Effector CD8-positive, alpha-beta T cell (primary cell): ENCODE data around the gene TMC8.
"Not testable (repeated sequence)": the region's sequence is repeated elsewhere in the genome, so short reads cannot be mapped to it uniquely, and the experiment has no call there.

ENCODE experiments used
- DNase-seq: peaks from one replicate; lab custom pipeline; 2025; lab: John Stamatoyannopoulos, UW

TMC8 gene

DNA sequence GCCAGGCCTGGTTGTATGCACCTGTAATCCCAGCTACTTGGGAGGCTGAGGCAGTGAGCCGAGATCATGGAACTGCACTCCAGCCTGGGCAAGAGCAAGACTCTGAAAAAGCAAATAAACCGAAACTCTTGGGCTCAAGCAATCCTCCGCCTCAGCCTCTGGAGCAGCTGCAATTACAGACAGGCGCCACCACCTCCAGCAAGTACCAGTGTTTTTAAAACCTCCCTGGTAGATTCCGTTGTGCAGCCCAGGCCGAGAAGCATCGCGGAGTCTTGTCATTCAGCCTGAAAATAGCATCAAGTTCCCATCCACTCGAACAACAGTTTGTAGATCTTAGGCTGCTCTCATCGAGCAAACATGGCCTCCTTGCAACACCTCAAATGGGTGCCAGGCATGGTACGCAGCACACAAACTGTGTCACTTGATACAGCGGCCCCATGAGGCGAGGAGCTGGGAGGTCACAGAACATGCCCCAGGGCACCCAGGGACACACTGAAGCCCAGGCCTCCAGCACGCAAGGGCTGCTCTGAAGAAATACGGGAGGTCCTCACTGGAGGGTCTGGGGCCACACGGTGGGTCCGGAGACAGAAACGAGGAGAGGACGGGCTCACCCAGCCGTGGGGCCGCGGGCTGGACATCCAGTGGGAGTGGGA is 20.1 kb upstream of the TMC8 start:
- no peak for DNase-seq

DNA sequence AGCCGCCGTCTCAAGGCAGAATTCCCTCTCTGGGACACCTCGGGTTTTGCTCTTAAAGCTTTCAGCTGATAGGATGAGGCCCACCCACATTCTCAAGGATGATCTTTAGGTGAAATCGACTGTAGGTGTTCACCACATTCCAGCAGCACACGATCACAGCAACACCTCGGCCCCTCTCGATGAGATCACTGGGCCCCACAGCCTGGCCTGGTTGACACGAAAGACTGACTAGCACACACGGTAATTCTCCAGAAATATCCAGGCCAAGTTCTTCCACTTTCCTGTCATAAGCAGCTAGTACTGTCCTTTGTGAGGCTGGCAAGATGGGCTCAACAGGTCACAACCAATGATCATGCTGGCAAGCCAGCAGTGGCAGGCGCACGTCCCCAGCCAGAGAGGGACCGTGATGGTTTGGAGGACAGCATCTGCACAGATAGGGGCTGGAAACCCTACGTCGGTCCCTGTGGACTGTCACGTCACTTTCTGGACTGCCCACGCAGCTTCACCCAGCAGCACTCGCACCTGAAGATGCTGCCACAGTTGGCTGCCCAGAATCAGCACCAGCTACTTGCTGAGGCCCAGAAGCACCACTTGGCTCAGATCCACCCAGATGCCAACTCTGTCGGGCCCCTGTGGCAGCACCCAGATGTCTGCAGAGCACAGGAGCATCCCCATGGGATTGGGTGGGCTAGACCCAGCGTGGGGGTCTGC is 19.4 kb upstream of the TMC8 start:
- no peak for DNase-seq

DNA sequence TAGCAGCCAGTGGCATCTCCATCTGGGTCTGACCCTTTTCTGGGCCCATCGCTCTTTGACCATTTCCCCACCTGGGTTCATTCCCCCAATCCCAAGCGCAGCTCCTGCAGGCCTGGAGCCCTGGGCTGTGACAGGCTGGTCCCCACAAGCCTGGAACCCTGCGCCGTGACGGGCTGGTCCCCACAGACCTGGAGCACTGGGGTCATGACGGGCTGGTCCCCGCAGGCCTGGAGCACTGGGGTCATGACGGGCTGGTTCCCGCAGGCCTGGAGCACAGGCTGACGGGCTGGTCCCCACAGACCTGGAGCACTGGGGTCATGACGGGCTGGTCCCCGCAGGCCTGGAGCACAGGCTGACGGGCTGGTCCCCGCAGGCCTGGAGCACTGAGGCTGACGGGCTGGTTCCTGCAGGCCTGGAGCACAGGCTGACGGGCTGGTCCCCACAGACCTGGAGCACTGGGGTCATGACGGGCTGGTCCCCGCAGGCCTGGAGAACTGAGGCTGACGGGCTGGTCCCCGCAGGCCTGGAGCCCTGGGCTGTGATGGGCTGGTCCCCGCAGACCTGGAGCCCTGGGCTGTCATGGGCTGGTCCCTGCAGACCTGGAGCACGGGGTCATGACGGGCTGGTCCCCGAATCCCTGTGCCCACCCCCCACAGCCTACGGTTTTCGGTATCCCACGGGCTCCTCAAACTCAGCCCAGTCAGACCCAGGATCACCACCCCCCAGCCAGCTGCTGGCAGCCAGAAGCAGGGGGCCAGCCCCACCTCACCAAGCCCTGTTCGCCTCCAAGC is 18.6 kb upstream of the TMC8 start:
- no peak for DNase-seq

DNA sequence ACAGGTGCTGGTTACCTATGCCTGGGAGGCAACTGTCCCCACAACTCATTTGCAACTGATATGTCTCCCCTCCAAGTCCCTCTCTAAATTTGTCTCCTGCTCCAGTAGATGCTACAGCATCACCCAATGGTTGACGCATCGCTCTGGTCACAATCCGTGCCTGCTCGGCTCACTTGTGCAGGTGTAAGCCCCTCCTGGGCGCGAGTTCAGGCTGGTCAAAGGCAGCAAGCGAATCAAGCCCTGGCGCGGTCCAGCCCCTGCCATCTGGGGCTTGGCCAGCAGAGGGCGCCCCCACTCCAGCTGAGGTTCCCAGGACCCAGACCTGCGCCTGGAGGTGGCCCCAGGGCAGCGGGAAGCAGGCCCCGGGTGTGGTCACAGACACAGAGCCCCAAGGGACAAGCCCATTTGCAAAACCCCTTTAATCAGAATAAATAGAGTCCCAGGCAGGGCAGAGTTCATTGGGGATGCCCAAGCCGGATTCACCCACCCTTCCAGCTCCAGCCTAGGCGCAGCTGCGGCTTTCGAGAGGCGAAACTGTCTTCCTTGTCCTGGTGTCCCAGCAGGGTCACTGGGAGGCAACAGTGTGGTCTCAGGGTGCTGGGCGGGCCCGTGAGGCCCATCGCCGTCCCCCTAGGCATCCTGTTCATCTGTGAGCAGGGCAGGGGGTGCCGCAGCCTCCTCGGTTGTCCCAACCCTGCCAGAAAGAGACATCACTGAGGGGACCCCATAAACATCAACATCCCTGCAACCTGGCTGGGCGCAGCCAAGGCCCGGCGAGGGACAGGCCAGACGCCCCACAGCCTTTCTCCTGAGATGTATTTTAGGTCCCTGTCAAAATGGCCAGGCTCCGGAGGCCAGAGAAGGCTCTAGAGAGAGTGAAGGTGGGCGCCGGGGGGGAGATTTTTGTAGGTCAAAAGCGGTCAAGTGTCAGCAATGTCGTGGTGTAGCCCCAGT is 17.8 kb upstream of the TMC8 start:
- peak; percentile 72 for DNase-seq

DNA sequence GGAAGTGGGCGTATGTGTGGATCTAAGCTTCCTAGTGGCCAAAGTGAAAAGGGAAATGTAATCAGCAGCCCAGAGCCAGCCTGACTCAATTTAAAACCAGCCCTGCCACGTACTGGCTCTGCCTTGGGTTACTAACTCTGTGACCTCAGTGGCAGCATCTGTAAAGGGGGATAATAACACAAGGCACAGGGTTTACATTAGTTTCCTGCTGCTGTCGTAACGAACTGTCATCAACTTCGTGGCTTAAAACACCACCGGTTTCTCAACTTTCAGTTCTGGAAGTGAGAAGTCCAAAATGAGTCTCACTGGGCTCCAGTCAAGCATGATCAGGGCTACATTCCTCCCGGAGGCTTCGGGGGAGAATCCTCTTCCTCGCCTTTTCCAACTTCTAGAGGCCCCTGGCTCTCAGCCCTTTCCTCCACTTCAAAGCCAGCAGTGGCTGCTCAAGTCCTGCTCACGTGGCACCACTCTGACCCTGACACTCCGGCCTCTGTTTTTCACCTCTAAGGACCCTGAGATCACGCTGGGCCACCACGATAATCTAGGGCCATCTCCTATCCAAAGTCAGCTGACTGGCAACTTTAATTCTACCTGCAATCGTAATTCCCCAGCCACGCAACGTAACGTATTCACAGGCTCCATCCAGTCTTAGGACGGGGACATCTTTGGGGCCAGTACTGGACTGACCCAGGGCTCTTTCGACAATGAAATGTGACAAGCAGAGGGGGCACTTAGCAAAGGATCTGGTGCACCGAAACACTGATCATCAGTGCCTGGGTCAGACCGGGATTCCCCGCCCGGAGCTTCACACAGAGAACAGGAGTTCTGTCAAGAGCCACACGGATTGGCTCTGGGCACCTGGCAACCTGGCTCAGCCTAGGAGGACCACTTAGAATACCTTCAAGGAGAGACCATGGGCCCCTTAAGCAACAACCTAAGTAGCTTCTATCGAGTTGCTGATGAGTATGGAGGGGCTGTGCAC is 16.5 kb upstream of the TMC8 start:
- DNase-seq: no peak

DNA sequence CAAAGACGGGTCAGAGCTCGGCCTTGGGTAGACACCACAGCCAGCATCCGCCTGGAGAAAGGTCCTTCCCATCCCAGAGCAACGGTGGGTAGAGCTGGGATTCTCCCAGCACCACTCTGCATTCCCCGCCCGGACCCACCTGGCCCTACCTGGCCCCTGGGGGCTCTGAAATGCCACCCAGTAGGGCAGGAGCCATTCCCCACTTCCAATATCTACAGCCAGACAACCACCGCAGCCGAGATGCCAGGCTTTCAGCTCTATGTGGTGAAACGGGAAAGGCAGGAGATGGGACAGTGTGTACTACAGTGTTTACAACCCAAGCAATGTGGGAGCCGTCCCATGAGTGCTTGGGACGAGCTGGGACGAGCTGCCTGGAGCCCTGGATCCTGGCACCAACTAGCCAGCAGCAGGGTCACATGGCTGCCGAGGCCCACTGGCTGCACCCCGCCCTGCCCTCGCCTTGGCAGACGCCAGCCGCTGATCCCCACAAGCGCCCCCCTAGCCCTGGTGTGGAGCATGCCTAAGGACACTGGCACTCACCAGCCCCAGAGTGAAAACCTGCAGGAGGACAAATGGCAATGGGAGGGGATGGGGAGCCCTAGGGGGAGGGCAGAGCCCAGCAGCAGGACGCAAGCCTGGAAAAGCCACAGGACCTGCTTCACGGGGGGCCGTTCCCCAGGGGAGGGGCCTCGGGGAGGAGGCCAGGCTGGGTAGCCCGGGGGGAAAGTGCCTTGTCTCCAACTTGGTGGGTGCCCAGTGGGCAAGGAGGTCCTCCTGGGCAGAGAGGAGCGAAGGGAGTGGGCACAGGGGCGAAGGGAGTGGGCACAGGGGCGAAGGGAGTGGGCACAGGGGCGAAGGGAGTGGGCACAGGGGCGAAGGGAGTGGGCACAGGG is 15.5 kb upstream of the TMC8 start:
- DNase-seq: no peak

DNA sequence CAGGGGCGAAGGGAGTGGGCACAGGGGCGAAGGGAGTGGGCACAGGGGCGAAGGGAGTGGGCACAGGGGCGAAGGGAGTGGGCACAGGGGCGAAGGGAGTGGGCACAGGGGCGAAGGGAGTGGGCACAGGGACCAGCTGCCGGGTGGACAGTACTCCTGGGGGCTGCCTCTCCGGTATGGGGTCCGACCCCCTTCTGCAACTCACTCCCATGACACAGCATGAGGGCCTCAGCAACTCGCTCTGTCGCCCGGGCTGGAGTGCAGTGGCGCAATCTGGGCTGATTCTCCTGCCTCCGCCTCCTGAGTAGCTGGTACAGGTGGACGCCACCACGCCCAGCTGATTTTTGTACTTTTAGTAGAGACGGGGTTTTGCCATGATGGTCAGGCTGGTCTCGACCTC is 14.8 kb upstream of the TMC8 start:
- DNase-seq: not testable (repeated sequence)

DNA sequence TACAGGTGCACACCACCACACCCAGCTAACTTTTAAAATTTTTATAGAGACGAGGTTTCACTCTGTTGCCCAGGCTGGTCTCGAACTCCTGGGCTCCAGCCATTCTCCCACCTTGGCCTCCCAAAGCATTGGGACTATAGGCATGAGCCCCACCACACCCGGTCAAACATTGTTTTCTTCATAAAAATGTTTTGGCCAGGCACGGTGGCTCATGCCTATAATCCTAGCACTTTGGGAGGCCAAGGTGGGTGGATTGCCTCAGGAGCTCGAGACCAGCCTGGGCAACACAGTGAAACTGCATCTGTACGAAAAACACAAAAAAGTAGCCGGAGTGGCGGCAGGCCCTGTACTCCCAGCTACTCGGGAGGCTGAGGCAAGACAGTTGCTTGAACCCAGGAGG is 14.2 kb upstream of the TMC8 start:
- no peak for DNase-seq

DNA sequence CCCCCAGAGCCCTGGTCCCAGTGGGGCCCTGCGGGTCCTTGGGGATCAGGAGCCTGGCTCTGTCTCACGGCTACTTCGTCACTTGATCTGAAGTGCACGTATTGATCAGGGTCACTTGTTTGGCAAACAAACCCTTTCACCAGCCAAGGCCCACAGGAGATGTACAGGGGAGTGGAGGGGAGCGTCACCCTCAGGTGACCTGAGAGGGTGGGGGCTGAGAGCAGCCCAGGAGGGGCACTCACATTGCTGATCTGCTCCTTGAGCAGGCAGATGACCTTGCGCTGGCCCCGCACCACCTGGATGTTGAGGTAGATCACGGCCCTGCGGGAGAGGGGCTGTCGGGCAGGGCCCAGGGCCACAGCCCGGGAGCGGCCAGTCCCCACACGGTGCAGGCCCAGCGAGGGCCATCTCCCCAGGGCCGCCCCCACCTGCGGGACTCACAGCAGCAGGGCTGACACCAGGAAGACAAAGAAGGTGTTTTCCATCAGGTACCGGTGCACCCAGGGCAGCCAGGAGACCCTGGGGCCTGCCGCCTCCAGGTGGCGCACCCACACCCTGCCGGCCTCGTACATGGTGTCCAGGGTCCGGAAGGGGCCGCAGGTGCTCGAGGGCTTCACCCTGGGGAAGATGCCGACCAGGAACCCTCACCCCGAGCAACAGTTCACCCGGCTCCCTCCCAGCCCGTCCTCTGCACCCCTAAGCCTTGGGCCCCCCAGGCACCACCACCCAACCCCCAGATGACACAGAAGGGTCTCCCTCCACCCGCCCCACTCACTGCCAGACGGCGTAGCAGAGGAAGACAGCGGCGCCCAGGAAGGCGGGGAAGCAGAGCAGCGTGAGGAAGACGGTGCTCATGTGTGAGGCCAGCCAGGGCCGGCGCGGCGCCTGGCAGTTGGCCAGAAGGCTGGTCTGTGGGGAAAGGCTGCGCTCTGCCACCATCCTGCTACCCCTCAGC is 13.3 kb upstream of the TMC8 start:
- no peak for DNase-seq

DNA sequence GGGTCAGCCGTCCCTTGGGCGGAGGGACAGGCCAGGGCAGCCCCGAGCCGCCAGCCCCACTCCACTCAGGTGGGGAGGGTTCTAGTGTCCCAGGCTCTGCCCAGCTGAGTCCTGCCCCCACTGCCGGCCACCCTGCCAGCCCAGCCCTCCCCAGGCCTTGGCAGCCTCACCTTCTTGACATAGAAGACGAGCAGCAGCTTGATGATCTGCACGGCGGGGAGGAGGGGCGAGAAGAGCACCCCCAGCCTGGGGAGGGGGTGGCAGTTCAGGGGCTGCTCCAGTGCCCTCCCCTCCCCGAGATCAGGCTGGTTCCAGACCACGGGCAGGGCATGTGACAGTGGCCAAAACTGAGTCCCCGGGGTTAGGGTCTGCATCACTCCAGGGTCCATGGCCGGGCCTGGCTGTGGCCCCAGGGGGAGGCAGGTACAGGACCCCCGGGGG is 11.8 kb upstream of the TMC8 start:
- no peak for DNase-seq

DNA sequence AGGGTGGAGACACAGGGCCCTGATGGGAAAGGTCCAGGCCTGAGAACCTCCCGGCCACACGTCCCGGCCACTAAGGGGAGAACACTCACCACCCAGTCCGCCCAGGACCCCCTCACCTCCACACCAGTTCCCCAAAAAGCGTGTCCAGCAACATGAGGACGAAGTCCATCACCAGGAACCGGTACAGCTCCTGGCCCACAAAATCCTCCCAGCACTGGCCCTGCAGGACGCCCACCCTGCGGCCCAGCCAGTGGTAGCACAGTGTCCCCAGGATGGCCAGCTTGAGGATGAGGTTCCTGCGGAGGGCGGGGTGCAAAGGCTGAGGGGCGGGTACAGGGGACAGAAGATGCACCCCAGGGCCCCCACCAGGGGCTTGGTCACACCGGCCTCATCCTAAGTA is 10.0 kb upstream of the TMC8 start:
- no peak for DNase-seq

DNA sequence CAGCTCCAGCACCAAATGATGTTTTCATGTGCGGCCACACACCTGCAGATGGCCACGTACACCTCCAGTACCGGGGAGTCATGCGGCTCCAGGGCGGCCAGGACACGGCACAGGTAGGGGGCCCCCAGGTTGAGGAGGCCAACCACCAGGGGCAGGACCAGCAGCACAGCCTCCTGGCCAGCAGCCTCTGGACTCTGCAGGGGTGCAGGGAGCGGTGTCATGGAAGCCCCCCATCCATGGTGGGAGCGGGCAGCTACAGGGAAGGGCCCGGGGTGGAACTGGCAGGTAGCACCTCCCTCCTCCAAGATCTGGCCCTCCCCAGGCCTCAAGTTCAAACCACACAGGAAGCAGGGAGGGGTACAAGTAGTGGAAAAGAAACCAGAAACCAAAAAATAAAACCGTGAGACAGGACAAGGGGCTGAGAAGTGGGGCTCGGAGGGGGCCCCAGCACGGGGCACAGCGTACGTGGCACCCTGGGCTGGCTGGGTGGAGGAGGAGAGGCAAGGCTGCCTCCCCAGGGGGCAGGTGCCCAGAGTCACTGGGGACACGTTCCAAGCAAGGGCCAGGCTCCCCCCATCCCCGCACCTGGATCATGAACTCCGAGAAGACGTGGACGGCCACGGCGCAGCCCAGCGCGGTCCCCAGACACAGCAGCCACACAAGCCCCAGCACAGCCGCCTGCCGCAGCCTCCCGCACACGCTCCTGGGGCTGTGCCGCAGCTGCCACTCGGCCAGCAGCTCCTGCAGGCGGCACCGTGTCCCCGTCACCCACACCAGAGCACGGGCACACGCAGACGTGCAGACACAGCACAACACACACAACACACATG is 9.4 kb upstream of the TMC8 start:
- no peak for DNase-seq

DNA sequence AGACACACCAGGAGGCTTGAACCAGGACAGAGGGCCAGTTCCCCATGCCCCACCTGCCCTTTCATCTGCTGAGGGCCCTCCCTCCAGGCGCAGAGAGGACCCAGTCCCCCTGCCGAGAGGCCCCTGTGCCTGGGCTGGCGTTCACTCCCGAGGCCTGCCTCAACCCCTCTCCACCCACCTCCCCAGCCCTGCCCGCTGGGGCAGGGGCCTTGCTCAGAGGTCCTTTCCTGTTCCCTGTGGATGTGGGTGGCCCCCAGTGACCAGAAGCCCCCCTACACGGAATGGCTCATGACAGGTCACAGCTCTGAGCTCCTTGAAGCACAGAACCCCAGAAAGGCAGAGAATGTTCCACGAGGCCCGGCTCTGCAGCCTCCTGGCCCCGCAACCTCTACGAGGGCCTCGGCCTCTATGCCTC is 8.8 kb upstream of the TMC8 start:
- no peak for DNase-seq

DNA sequence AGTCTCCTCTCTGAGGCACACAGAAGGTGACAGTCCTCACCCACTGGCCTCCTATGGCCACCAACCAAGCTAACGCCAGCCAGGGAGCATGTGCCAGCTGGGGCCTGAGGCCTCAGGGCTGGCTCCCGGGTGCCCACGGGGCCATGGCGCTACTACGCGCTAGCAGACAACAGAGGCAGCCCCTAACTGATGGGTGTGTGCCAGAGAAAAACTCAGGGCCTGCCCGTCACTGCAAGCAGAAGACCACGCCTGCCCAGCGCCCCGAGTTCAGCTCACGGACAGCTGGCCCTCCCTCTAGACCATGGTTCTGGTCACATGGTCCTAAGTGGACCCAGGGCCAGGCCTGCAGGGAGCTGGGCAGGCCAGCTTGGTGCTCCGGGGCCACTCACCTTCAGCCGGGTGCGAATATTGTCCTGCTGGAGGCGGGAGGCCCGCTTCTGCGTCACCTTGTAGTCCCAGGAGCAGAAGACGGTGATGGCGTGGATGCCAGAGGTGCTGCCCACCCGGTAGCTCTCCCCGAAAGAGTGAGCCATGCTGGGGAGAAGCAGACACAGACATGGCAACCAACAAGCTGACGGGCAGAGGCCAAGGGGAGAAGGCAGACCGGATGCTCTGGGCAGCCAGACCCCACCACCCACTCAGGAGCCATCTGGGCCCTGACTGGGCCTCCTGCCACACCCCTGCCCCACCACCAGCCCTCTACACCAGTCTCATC is 8.2 kb upstream of the TMC8 start:
- DNase-seq: no peak

DNA sequence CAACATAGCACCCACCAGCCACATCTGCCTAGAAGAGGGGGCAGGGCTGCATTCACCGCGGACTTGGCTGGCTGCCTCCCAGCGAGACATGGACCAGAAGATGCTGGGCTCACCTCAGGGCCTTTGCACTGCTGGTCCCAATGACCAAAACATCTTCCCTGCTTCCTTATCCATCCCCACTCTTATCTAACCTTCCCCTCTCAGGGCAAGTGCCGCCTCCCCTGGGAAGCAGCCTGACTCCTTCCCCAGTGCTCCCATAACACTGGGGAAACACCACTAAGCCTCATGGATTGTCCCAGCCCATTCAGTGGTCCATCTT is 7.7 kb upstream of the TMC8 start:
- DNase-seq: no peak

DNA sequence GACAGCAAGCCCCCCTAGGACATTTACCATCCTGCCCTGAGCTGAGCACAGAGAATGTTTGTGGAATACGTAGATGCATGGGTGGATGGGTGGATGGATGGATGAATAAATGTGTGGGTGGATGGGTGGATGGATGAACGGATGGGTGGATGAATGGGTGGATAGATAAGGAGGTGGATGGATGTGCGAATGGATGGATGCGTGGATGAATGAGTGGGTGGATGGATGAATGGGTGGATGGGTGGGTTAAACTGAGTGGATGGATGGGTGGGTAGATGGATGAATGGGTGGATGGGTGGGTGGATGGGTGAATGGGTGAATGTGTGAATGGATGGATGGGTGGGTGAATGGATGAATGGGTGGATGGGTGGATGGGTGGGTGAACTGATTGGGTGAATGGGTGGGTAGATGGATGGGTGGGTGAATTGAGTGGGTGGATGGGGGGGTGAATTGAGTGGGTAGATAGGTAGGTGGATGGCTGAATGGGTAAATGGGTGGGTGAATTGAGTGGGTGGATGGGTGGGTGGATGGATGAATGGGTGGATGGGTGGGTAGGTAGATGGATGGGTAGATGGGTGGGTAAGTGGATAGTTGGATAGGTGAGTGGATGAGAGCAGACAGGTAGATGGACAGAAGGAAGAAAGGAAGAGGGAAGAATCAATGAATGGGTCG is 7.2 kb upstream of the TMC8 start:
- no peak for DNase-seq
